GM12801 (cell line): ENCODE measurements around the gene TRAF5.

Experiments
- TF ChIP-seq, protein P1 (sequence below): IDR thresholded peaks from one replicate; pipeline ENCODE4 v1.5.1; 2011; ENCODE audit warnings: control low read depth; ENCODE audit not compliant: insufficient read length; ENCODE audit errors: extremely low read depth

Gene TRAF5

DNA sequence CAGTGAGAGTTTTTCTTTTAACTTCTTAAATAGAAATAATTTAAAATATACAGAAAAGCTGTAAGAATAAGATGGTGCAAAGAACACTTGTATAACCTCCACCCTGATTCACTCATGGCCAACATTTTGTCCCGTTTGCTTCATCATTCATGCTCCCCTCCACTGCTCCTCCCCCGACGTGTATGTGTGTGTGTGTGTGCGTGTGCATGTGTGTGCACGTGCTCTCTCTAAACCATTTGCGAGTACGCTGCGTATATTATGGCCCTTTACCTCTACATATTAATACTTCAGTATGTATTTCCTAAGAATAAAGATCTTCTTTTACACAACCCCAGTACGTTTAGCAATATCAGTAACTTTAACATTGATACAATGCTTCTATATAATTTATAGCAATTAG is 43.0 kb downstream of the TRAF5 start:
- TF ChIP-seq, protein P1, sequence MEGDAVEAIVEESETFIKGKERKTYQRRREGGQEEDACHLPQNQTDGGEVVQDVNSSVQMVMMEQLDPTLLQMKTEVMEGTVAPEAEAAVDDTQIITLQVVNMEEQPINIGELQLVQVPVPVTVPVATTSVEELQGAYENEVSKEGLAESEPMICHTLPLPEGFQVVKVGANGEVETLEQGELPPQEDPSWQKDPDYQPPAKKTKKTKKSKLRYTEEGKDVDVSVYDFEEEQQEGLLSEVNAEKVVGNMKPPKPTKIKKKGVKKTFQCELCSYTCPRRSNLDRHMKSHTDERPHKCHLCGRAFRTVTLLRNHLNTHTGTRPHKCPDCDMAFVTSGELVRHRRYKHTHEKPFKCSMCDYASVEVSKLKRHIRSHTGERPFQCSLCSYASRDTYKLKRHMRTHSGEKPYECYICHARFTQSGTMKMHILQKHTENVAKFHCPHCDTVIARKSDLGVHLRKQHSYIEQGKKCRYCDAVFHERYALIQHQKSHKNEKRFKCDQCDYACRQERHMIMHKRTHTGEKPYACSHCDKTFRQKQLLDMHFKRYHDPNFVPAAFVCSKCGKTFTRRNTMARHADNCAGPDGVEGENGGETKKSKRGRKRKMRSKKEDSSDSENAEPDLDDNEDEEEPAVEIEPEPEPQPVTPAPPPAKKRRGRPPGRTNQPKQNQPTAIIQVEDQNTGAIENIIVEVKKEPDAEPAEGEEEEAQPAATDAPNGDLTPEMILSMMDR: no peak

DNA sequence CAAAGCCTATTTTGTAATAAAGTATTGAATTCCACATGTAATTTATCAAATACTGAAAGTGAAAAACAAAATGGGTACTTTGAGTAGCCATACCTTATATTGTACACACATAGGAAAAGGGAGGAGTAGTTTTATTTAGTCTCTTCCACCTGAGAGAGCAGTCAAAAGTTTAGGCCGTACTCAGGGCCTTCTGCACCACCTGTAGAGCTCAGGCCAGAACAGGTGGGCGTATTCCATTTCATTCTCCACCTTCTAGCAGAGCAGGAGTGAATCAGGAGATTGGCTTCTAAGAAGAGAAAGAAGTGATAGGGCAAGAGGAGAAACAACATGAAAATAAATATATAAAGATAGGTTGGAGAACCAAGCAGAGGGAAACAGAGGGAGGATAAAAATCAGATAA is 44.0 kb downstream of the TRAF5 start:
- TF ChIP-seq, protein P1: no peak

DNA sequence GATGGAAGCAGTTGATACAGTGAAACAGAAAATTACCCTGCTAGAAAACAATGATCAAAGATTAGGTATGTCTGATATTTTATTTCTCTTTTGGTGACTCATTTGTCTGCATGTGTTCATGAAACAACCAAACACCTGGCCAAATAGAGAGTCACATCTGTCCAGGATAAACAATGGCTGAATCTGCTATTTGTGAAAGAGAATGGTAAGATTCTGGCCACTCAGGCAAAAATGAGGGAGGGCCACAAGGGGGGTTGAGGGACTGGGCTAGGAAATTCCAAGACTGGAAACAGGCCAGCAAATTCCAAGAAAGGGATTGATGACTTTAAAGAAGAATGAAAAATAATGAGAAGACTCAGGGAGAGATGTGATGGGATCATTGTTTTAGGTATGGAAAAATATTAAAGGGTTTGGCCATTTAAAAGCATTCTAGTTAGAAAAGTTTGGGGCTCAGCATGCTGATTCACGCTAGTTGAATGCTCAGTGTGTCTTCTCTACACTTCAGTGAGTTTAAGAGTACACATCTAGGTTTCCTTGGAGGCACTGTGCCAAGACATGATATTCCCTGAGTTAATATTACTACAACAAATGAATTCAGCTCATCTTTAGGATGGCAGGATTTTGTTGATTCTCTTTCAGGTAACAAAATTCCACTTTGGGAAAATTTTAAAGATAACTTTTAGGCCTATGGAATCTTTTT is 44.9 kb downstream of the TRAF5 start:
- TF ChIP-seq, protein P1: no peak

DNA sequence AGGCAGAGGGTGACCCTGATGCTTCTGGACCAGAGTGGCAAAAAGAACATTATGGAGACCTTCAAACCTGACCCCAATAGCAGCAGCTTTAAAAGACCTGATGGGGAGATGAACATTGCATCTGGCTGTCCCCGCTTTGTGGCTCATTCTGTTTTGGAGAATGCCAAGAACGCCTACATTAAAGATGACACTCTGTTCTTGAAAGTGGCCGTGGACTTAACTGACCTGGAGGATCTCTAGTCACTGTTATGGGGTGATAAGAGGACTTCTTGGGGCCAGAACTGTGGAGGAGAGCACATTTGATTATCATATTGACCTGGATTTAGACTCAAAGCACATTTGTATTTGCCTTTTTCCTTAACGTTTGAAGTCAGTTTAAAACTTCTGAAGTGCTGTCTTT is 45.8 kb downstream of the TRAF5 start:
- TF ChIP-seq, protein P1: no peak

DNA sequence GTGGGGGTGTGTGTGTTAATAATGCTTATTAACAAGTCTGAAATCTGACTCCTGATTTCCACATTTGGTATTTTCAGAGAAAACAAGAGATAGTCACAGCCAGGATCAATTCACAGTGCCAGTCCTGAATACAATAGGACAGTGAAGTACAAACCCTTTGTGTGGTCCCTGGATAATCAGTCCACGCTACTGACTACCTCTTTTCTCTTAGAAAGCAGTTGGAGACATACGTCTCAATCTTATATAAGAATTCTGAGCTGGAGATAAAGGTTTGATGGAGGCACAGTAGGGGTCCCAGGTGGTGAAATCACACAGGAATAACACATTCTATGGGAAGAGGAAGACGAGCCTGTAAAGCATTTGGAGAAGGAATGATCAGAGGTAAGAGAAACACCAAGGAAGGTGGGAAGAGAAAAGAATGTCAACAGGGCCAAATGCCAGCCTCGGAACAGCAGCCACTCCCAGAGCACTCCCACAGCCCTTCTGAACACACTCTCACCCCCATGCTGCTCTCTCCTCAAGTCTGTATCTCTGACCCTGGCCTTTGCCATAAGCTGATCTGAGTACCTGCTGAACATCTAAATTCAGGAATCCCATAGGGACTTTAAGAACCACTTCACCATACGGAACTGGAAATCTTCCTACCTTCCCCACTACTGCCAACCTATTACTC is 48.6 kb downstream of the TRAF5 start:
- TF ChIP-seq, protein P1: no peak

DNA sequence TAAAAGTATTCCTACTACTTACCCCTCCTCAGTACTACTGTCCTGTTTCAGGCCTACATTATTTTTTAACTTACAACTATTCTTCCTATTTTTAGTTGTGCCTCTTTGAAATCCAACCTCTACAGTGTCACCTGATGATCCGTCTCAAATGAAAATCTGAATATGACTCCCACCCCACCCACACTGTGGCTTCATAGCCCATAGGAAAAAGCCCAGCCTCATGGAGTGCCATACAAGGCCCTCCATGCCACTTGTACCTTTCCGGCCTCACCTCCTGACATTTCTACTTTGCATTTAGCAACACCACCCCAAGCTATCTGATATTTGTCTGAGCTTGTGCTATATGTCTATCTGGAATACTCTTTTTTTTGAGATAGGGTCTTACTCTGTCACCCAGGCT is 49.3 kb downstream of the TRAF5 start:
- TF ChIP-seq, protein P1: no peak

DNA sequence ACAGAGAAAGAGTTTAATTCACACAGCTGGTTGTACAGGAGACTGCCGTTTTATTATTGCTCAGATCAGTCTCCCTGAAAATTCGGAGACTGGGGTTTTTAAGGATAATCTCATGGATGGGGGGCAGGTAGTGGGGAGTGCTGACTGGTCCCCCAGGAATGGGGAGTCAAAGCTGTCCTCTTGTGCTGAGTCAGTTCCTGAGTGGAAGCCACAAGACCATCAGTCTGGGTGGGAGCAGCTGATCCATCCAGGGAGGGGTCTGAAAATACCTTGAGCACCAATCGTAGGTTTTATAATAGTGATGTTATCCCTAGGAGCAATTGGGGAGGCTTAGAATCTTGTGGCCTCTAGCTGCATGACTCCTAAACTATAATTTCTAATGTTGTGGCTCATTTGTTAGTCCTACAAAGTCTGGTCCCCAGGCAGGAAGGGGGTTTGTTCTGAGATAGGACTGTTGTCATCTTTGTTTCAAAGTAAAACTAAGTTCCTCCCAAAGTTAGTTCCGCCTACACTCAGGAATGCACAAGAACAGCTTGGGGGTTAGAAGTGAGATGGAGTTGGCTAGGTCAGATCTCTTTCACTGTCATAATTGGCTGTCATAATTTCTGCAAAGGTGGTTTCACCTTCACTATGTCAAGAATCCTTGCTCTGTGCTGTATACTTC is 50.3 kb downstream of the TRAF5 start:
- TF ChIP-seq, protein P1: no peak
